ENCODE results near the gene PPP1R15B.

PPP1R15B gene

GRCh38 chr1:204363335-204364114 is 48.1 kb downstream of the PPP1R15B start:
- TF ChIP-seq, protein P1, sequence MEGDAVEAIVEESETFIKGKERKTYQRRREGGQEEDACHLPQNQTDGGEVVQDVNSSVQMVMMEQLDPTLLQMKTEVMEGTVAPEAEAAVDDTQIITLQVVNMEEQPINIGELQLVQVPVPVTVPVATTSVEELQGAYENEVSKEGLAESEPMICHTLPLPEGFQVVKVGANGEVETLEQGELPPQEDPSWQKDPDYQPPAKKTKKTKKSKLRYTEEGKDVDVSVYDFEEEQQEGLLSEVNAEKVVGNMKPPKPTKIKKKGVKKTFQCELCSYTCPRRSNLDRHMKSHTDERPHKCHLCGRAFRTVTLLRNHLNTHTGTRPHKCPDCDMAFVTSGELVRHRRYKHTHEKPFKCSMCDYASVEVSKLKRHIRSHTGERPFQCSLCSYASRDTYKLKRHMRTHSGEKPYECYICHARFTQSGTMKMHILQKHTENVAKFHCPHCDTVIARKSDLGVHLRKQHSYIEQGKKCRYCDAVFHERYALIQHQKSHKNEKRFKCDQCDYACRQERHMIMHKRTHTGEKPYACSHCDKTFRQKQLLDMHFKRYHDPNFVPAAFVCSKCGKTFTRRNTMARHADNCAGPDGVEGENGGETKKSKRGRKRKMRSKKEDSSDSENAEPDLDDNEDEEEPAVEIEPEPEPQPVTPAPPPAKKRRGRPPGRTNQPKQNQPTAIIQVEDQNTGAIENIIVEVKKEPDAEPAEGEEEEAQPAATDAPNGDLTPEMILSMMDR (IDR thresholded peaks at IDR 0.05), result peak; percentile 98 to 99
- Histone ChIP-seq H3K27ac (peak overlapping the region; percentile 12 to 38), H3K4me1 (peaks cover 0 to 19% (median 15%) of the 10 kb centered on the region in 4 donors), H3K4me3 (peak overlapping the region; percentile 34 to 55), H3K9me3 (no peaks in the 10 kb centered on the region), H3K27me3 (peaks cover 0 to 32% of the 10 kb centered on the region in 2 donors), H3K36me3 (no peaks in the 10 kb centered on the region)
- intact Hi-C loops (cut with DNase I; ENCODE audit: low total_unique reads), result loop anchor here (2.0 to 5.0 kb wide), 3 partner anchors 106 to 201 kb away; no protein-coding TSS in a partner anchor
- peak; percentile 56 to 82 for DNase-seq

- intact Hi-C loops (cut with DNase I; ENCODE audit: low total_unique reads), result loop anchor here (2.0 to 5.0 kb wide), 3 partner anchors 106 to 200 kb away; no protein-coding TSS in a partner anchor
Measured at GRCh38 chr1:204362984-204363334, 48.7 kb downstream of the PPP1R15B start.

GRCh38 chr1:204361781-204362180 is 49.8 kb downstream of the PPP1R15B start:
- Histone ChIP-seq H3K36me3 (no peaks in the 10 kb centered on the region), H3K4me3 (no peak overlapping the region), H3K27me3 (peaks cover 0 to 27% of the 10 kb centered on the region in 2 donors), H3K9me3 (no peaks in the 10 kb centered on the region), H3K27ac (no peak overlapping the region), H3K4me1 (peaks cover 0 to 19% (median 15%) of the 10 kb centered on the region in 4 donors)
- TF ChIP-seq, protein P1 (IDR thresholded peaks at IDR 0.05), result no peak
- DNase-seq, result no peak
- intact Hi-C loops (cut with DNase I; ENCODE audit: low total_unique reads), result loop anchor here (2.0 to 5.0 kb wide), 3 partner anchors 104 to 199 kb away; no protein-coding TSS in a partner anchor

More at GRCh38 chr1:204362984-204363334, 48.7 kb downstream of the PPP1R15B start:
- H3K27me3 ChIP-seq, result peaks cover 0 to 35% of the 10 kb centered on the region in 2 donors
- peak overlapping the region; percentile 12 to 38 for H3K27ac ChIP-seq
- peaks cover 0 to 19% (median 15%) of the 10 kb centered on the region in 4 donors for H3K4me1 ChIP-seq
- H3K4me3 ChIP-seq, result peak overlapping the region; percentile 34 to 55
- no peaks in the 10 kb centered on the region for H3K9me3 ChIP-seq
- H3K36me3 ChIP-seq, result no peaks in the 10 kb centered on the region
- no peak for DNase-seq
- TF ChIP-seq, protein P1 (IDR thresholded peaks at IDR 0.05), result no peak

- Histone ChIP-seq H3K4me1 (peaks cover 0 to 19% (median 15%) of the 10 kb centered on the region in 4 donors), H3K4me3 (no peak overlapping the region), H3K27ac (no peak overlapping the region), H3K36me3 (no peaks in the 10 kb centered on the region), H3K27me3 (peaks cover 0 to 27% of the 10 kb centered on the region in 2 donors), H3K9me3 (no peaks in the 10 kb centered on the region)
- TF ChIP-seq, protein P1 (IDR thresholded peaks at IDR 0.05), result no peak
- intact Hi-C loops (cut with DNase I; ENCODE audit: low total_unique reads), result loop anchor here (5.0 kb wide), 2 partner anchors 104 to 144 kb away; no protein-coding TSS in a partner anchor
- no peak for DNase-seq
Measured at GRCh38 chr1:204361341-204361771, 50.3 kb downstream of the PPP1R15B start.

- H3K9me3 ChIP-seq, result no peaks in the 10 kb centered on the region
- H3K36me3 ChIP-seq, result no peaks in the 10 kb centered on the region
- peaks cover 0 to 19% (median 15%) of the 10 kb centered on the region in 4 donors for H3K4me1 ChIP-seq
- intact Hi-C loops (cut with DNase I; ENCODE audit: low total_unique reads), result loop anchor here (5.0 kb wide), 2 partner anchors 103 to 143 kb away; no protein-coding TSS in a partner anchor
- no peak overlapping the region for H3K4me3 ChIP-seq
- DNase-seq, result no peak
- no peak overlapping the region for H3K27ac ChIP-seq
- TF ChIP-seq, protein P1 (IDR thresholded peaks at IDR 0.05), result no peak
- peaks cover 0 to 27% of the 10 kb centered on the region in 2 donors for H3K27me3 ChIP-seq
Measured at GRCh38 chr1:204360314-204360713, 51.3 kb downstream of the PPP1R15B start.

All from tibial artery (tissue), 4 donors.